Measurements from ENCODE around the gene CUEDC2. TPM values are rescaled to one million over a fixed set of nuclear protein-coding genes. Genes with fewer than 3 reads are reported as not detected.

The CUEDC2 gene
- polyA plus RNA-seq, 1 donor: 38.7 TPM

GRCh38 chr10:102437515-102437914 lies 5.1 kb upstream of the CUEDC2 start:
- DNase-seq: no peak
- no peaks in the 10 kb centered on the region for H3K36me3 ChIP-seq (ENCODE audit: control insufficient read depth, insufficient read depth, low read length)
- H3K27me3 ChIP-seq (ENCODE audit: control insufficient read depth, insufficient read depth, low read length): no peaks in the 10 kb centered on the region
- H3K27ac ChIP-seq (ENCODE audit: low read length): no peak overlapping the region
- WGBS (ENCODE audit: insufficient coverage, low lambda C conversion rate): no CpG with 5 or more reads among the region's 3 CpGs
- no peak overlapping the region for H3K4me3 ChIP-seq (ENCODE audit: low read length)
- peaks cover 22% of the 10 kb centered on the region for H3K4me1 ChIP-seq (ENCODE audit: control insufficient read depth, insufficient read depth, low read length)
- no peaks in the 10 kb centered on the region for H3K9me3 ChIP-seq (ENCODE audit: control insufficient read depth, low read depth, low read length)

DNA sequence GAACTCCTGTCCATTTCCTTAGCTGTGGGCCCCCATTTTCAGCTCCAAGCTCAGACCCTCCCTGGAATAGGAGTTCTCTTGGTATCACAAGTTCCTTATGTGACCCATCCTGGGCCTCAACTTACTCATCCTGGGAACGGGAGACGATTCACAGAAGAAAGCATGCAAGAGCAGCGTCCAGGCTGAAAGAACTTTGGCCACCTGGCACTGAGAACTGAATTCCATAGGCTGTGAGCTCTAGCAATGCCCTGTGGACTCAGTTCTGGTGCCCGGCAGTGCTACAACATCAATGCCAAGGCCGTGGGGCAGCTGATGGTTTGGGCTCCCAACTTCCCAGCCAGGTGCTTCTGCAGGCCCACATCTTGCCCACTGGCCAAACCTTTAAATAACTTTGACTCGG lies 3.9 kb upstream of the CUEDC2 start:
- H3K27ac ChIP-seq (ENCODE audit: low read length): no peak overlapping the region
- H3K4me3 ChIP-seq (ENCODE audit: low read length): no peak overlapping the region
- no peaks in the 10 kb centered on the region for H3K9me3 ChIP-seq (ENCODE audit: control insufficient read depth, low read depth, low read length)
- DNase-seq: no peak
- no CpG with 5 or more reads among the region's 6 CpGs for WGBS (ENCODE audit: insufficient coverage, low lambda C conversion rate)
- H3K36me3 ChIP-seq (ENCODE audit: control insufficient read depth, insufficient read depth, low read length): no peaks in the 10 kb centered on the region
- H3K4me1 ChIP-seq (ENCODE audit: control insufficient read depth, insufficient read depth, low read length): peaks cover 29% of the 10 kb centered on the region
- H3K27me3 ChIP-seq (ENCODE audit: control insufficient read depth, insufficient read depth, low read length): no peaks in the 10 kb centered on the region

- Histone ChIP-seq H3K36me3 (ENCODE audit: control insufficient read depth, insufficient read depth, low read length) (peaks cover 1% of the 10 kb centered on the region), H3K4me1 (ENCODE audit: control insufficient read depth, insufficient read depth, low read length) (peaks cover 29% of the 10 kb centered on the region), H3K4me3 (ENCODE audit: low read length) (peak overlapping the region; percentile 30), H3K27ac (ENCODE audit: low read length) (peak overlapping the region; percentile 56), H3K27me3 (ENCODE audit: control insufficient read depth, insufficient read depth, low read length) (no peaks in the 10 kb centered on the region), H3K9me3 (ENCODE audit: control insufficient read depth, low read depth, low read length) (no peaks in the 10 kb centered on the region)
- peak in 1 of 2 donors; percentile 29 for DNase-seq
- WGBS (ENCODE audit: insufficient coverage, low lambda C conversion rate): no CpG with 5 or more reads among the region's 14 CpGs
Observed at GRCh38 chr10:102435529-102436233, 3.3 kb upstream of the CUEDC2 start.

GRCh38 chr10:102435133-102435497 lies 2.7 kb upstream of the CUEDC2 start:
- Histone ChIP-seq H3K36me3 (ENCODE audit: control insufficient read depth, insufficient read depth, low read length) (peaks cover 3% of the 10 kb centered on the region), H3K27me3 (ENCODE audit: control insufficient read depth, insufficient read depth, low read length) (no peaks in the 10 kb centered on the region), H3K4me3 (ENCODE audit: low read length) (no peak overlapping the region), H3K9me3 (ENCODE audit: control insufficient read depth, low read depth, low read length) (no peaks in the 10 kb centered on the region), H3K4me1 (ENCODE audit: control insufficient read depth, insufficient read depth, low read length) (peaks cover 29% of the 10 kb centered on the region), H3K27ac (ENCODE audit: low read length) (peak overlapping the region; percentile 56)
- no peak for DNase-seq
- no CpG with 5 or more reads among the region's 5 CpGs for WGBS (ENCODE audit: insufficient coverage, low lambda C conversion rate)

DNA sequence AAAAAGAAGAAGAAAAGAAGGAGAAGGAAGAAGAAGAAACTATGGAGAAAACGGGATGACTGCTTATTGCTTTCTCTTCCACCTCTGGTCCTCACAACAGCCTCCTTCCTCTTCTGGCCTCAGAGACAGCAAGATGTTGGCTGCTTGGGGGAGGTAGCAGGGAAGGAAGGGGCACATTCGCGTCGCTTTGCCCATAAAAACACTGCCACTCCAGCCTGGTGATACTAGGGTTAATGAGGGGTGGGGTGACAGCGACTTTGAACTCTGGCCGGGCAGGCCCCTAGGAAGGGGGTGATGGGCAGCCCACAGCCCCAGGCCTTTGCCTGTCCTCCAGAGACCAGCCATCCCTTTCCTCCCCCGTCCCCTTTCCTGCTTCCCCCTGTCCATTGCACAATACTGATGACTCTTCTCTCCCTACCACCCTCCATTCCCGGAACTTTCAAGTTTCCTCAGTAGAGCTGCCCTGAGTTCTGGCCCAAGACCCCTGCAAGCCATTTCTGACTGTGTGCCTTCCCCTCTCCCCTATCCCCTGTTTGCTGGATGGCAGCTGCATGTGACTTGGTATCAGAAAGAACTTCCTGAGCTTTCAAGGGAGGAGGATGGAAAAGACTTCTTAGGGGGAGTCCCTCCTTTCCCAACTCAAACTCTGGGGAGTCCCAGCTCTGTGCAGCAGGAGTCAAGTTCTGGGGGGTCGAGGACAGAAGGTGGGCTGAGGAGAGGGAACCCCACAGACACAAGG lies 2.2 kb upstream of the CUEDC2 start:
- no CpG with 5 or more reads among the region's 9 CpGs for WGBS (ENCODE audit: insufficient coverage, low lambda C conversion rate)
- Histone ChIP-seq H3K4me3 (ENCODE audit: low read length) (no peak overlapping the region), H3K27ac (ENCODE audit: low read length) (peak overlapping the region; percentile 56), H3K9me3 (ENCODE audit: control insufficient read depth, low read depth, low read length) (no peaks in the 10 kb centered on the region), H3K36me3 (ENCODE audit: control insufficient read depth, insufficient read depth, low read length) (peaks cover 3% of the 10 kb centered on the region), H3K27me3 (ENCODE audit: control insufficient read depth, insufficient read depth, low read length) (no peaks in the 10 kb centered on the region), H3K4me1 (ENCODE audit: control insufficient read depth, insufficient read depth, low read length) (peaks cover 29% of the 10 kb centered on the region)
- DNase-seq: peak in 1 of 2 donors; percentile 77

GRCh38 chr10:102433619-102434046 lies 1.3 kb upstream of the CUEDC2 start:
- no peak overlapping the region for H3K4me3 ChIP-seq (ENCODE audit: low read length)
- no peak for DNase-seq
- H3K27ac ChIP-seq (ENCODE audit: low read length): peak overlapping the region; percentile 18
- peaks cover 3% of the 10 kb centered on the region for H3K36me3 ChIP-seq (ENCODE audit: control insufficient read depth, insufficient read depth, low read length)
- no peaks in the 10 kb centered on the region for H3K9me3 ChIP-seq (ENCODE audit: control insufficient read depth, low read depth, low read length)
- WGBS (ENCODE audit: insufficient coverage, low lambda C conversion rate): no CpG with 5 or more reads among the region's 5 CpGs
- no peaks in the 10 kb centered on the region for H3K27me3 ChIP-seq (ENCODE audit: control insufficient read depth, insufficient read depth, low read length)
- H3K4me1 ChIP-seq (ENCODE audit: control insufficient read depth, insufficient read depth, low read length): peaks cover 29% of the 10 kb centered on the region

- H3K27me3 ChIP-seq (ENCODE audit: control insufficient read depth, insufficient read depth, low read length): no peaks in the 10 kb centered on the region
- H3K4me3 ChIP-seq (ENCODE audit: low read length): peak overlapping the region; percentile 90
- peak overlapping the region; percentile 55 for H3K27ac ChIP-seq (ENCODE audit: low read length)
- WGBS (ENCODE audit: insufficient coverage, low lambda C conversion rate): no CpG with 5 or more reads among the region's 4 CpGs
- no peak for DNase-seq
- no peaks in the 10 kb centered on the region for H3K9me3 ChIP-seq (ENCODE audit: control insufficient read depth, low read depth, low read length)
- H3K36me3 ChIP-seq (ENCODE audit: control insufficient read depth, insufficient read depth, low read length): peaks cover 6% of the 10 kb centered on the region
- peaks cover 29% of the 10 kb centered on the region for H3K4me1 ChIP-seq (ENCODE audit: control insufficient read depth, insufficient read depth, low read length)
Observed at GRCh38 chr10:102431452-102432124, 786 bp downstream of the CUEDC2 start.

- no peak for DNase-seq
Observed at GRCh38 chr10:102429468-102429867, 2.9 kb downstream of the CUEDC2 start.

DNA sequence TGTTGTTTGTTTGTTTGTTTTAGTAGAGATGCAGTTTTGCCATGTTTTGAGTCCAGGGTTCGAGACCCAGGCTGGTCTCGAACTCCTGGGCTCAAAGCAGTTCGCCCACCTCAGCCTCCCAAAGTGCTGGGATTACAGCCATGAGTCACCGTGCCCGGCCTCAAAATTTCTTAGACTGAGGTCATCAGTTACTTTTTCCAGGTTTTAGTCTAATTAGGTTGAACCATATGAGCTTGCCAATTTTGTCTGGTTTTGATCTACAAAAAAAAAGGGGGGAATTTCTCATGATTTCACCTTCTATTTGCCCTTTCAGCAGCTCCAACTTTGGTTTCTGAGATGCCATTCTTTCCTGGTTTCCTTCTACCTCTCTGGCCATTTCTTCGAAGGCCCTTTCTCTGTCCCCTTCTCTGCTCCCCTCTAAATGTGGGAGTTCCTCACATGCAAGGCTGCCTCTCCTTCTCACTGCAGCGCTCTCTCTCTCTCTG lies 5.5 kb downstream of the CUEDC2 start:
- no peaks in the 10 kb centered on the region for H3K9me3 ChIP-seq (ENCODE audit: control insufficient read depth, low read depth, low read length)
- WGBS (ENCODE audit: insufficient coverage, low lambda C conversion rate): 90% methylated on average over 2 of the region's 7 CpGs
- no peaks in the 10 kb centered on the region for H3K27me3 ChIP-seq (ENCODE audit: control insufficient read depth, insufficient read depth, low read length)
- peaks cover 24% of the 10 kb centered on the region for H3K4me1 ChIP-seq (ENCODE audit: control insufficient read depth, insufficient read depth, low read length)
- H3K4me3 ChIP-seq (ENCODE audit: low read length): no peak overlapping the region
- H3K27ac ChIP-seq (ENCODE audit: low read length): no peak overlapping the region
- H3K36me3 ChIP-seq (ENCODE audit: control insufficient read depth, insufficient read depth, low read length): peaks cover 31% of the 10 kb centered on the region
- DNase-seq: no peak

More at GRCh38 chr10:102429468-102429867, 2.9 kb downstream of the CUEDC2 start:
- no peaks in the 10 kb centered on the region for H3K9me3 ChIP-seq (ENCODE audit: control insufficient read depth, low read depth, low read length)
- H3K4me1 ChIP-seq (ENCODE audit: control insufficient read depth, insufficient read depth, low read length): peaks cover 15% of the 10 kb centered on the region
- H3K27ac ChIP-seq (ENCODE audit: low read length): no peak overlapping the region
- H3K36me3 ChIP-seq (ENCODE audit: control insufficient read depth, insufficient read depth, low read length): peaks cover 16% of the 10 kb centered on the region
- no CpG with 5 or more reads among the region's 8 CpGs for WGBS (ENCODE audit: insufficient coverage, low lambda C conversion rate)
- H3K4me3 ChIP-seq (ENCODE audit: low read length): no peak overlapping the region
- H3K27me3 ChIP-seq (ENCODE audit: control insufficient read depth, insufficient read depth, low read length): no peaks in the 10 kb centered on the region

GRCh38 chr10:102425444-102425843 lies 6.9 kb downstream of the CUEDC2 start:
- no peaks in the 10 kb centered on the region for H3K27me3 ChIP-seq (ENCODE audit: control insufficient read depth, insufficient read depth, low read length)
- no peak for DNase-seq
- peaks cover 29% of the 10 kb centered on the region for H3K36me3 ChIP-seq (ENCODE audit: control insufficient read depth, insufficient read depth, low read length)
- H3K4me3 ChIP-seq (ENCODE audit: low read length): no peak overlapping the region
- WGBS (ENCODE audit: insufficient coverage, low lambda C conversion rate): no CpG with 5 or more reads among the region's 1 CpG
- H3K4me1 ChIP-seq (ENCODE audit: control insufficient read depth, insufficient read depth, low read length): peaks cover 18% of the 10 kb centered on the region
- no peaks in the 10 kb centered on the region for H3K9me3 ChIP-seq (ENCODE audit: control insufficient read depth, low read depth, low read length)
- H3K27ac ChIP-seq (ENCODE audit: low read length): no peak overlapping the region

Data from large intestine (tissue), 3 donors.